ENCODE results near the gene FRMD8.

DNA sequence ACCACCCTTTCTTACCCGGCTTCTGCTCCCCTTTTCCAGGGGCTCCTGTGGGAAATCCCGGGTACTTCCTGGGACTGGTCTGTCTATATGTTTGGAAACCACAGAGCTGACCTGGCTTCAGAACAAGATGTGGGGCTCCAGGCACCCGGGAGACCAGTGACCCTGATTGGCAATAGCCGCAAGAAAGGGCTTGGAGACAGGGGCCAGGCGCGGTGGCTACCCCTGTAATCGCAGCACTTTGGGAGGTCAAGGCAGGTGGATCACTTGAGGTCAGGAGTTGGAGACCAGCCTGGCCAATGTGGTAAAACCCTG, 33.0 kb downstream of the FRMD8 start:
- TF ChIP-seq GATA1 (IDR thresholded peaks at IDR 0.05; ENCODE audit: low read depth, low read length) (no peak), POLR2A (IDR thresholded peaks at IDR 0.05; ENCODE audit: low read length) (no peak)

All from erythroblast (primary cell).